Neuronal stem cell (in vitro differentiated cells): ENCODE data around the gene SEZ6L2.
A peak's percentile ranks its signal among the peaks of the same experiment; 100 is the strongest.

ENCODE experiments used
- DNase-seq: peaks from one replicate; pipeline ENCODE4 v3.0.0-alpha.2; 2013; ENCODE audit warnings: low spot score
- H2AFZ ChIP-seq: one replicate; pipeline ENCODE4 v1.6.1; 2013; ENCODE audit warnings: mild to moderate bottlenecking, low read length, inconsistent platforms
- H2AK5ac ChIP-seq: 2 replicates; pipeline ENCODE4 v1.6.1; 2013; ENCODE audit warnings: low read depth, mild to moderate bottlenecking, inconsistent platforms, low read length, moderate library complexity, mixed read lengths
- H2BK120ac ChIP-seq: 2 replicates; pipeline ENCODE4 v1.6.1; 2013; ENCODE audit warnings: low read depth, mild to moderate bottlenecking, inconsistent platforms, low read length, moderate library complexity, mixed read lengths
- H2BK12ac ChIP-seq: one replicate; pipeline ENCODE4 v1.6.1; 2013; ENCODE audit warnings: low read length, inconsistent platforms
- H2BK15ac ChIP-seq: 2 replicates; pipeline ENCODE4 v1.6.1; 2013; ENCODE audit warnings: mild to moderate bottlenecking, low read length, inconsistent platforms, mixed read lengths
- H2BK5ac ChIP-seq: one replicate; pipeline ENCODE4 v1.6.1; 2013; ENCODE audit warnings: inconsistent platforms, mild to moderate bottlenecking, low read length, moderate library complexity
- H3K14ac ChIP-seq: one replicate; pipeline ENCODE4 v1.6.1; 2013; ENCODE audit warnings: low read length, inconsistent platforms
- H3K18ac ChIP-seq: 2 replicates; pipeline ENCODE4 v1.6.1; 2013; ENCODE audit warnings: low read length, inconsistent platforms
- H3K23ac ChIP-seq: 2 replicates; pipeline ENCODE4 v1.6.1; 2013; ENCODE audit warnings: low read depth, mild to moderate bottlenecking, mixed read lengths, low read length, inconsistent platforms; ENCODE audit not compliant: poor library complexity
- H3K27ac ChIP-seq: replicated peaks from 3 replicates; pipeline ENCODE4 v1.5.1; 2013; ENCODE audit warnings: low read length, inconsistent platforms
- H3K27me3 ChIP-seq, 3 experiments: 2 replicates each; pipeline ENCODE4 v1.6.1; 2013; ENCODE audit warnings: low read length in 3 of 3, mild to moderate bottlenecking in 2 of 3, inconsistent platforms in 1 of 3, low read depth in 1 of 3, mixed read lengths in 1 of 3, moderate library complexity in 1 of 3; ENCODE audit not compliant: control insufficient read depth in 3 of 3, insufficient read depth in 3 of 3
- H3K36me3 ChIP-seq, 2 donors: replicated peaks in 1 of 2; 2 replicates each; pipeline ENCODE4 v1.6.1; 2013; ENCODE audit warnings: low read length in 2 of 2; ENCODE audit not compliant: control insufficient read depth in 2 of 2, insufficient read depth in 2 of 2
- H3K4ac ChIP-seq: 2 replicates; pipeline ENCODE4 v1.6.1; 2013; ENCODE audit warnings: inconsistent platforms, mild to moderate bottlenecking, low read length, moderate library complexity
- H3K4me1 ChIP-seq, 2 donors: 1 replicate in 1 of 2; 2 replicates in 1 of 2; pipeline ENCODE4 v1.6.1; 2013; ENCODE audit warnings: low read length in 2 of 2, low read depth in 1 of 2; ENCODE audit not compliant: control insufficient read depth in 2 of 2, insufficient read depth in 1 of 2
- H3K4me2 ChIP-seq: one replicate; pipeline ENCODE4 v1.6.1; 2013; ENCODE audit warnings: mild to moderate bottlenecking, low read length, inconsistent platforms; ENCODE audit not compliant: insufficient read depth, poor library complexity, severe bottlenecking
- H3K4me3 ChIP-seq, 2 donors: 2 replicates each; pipeline ENCODE4 v1.5.1; 2013; ENCODE audit warnings: low read length in 2 of 2, mild to moderate bottlenecking in 2 of 2, inconsistent platforms in 1 of 2, moderate library complexity in 1 of 2
- H3K79me1 ChIP-seq: one replicate; pipeline ENCODE4 v1.6.1; 2013; ENCODE audit warnings: low read depth, mild to moderate bottlenecking, inconsistent platforms, low read length, moderate library complexity
- H3K9ac ChIP-seq: one replicate; pipeline ENCODE4 v1.6.1; 2013; ENCODE audit warnings: mild to moderate bottlenecking, low read depth, low read length, inconsistent platforms; ENCODE audit not compliant: poor library complexity
- H3K9me3 ChIP-seq, 2 donors: replicated peaks in 1 of 2; 2 replicates each; pipeline versions ENCODE3 to v1.6.1; 2013; ENCODE audit warnings: low read length in 2 of 2, mild to moderate bottlenecking in 2 of 2, inconsistent platforms in 1 of 2, low read depth in 1 of 2, mixed read lengths in 1 of 2, moderate library complexity in 1 of 2; ENCODE audit not compliant: control insufficient read depth in 2 of 2, insufficient read depth in 1 of 2
- H4K8ac ChIP-seq: one replicate; pipeline ENCODE4 v1.6.1; 2013; ENCODE audit warnings: low read depth, mild to moderate bottlenecking, inconsistent platforms, low read length, moderate library complexity
- H4K91ac ChIP-seq: one replicate; pipeline ENCODE4 v1.6.1; 2013; ENCODE audit warnings: low read length, low read depth, mild to moderate bottlenecking, inconsistent platforms; ENCODE audit not compliant: poor library complexity
- WGBS, 2 donors: extraction: QIAGEN DNeasy Blood & Tissue Kit; methylation state at CpG; one replicate each; pipeline ENCODE4 v1.1.7; 2013; ENCODE audit warnings: missing lambda C conversion rate in 2 of 2, mixed read lengths in 1 of 2; ENCODE audit not compliant: insufficient read length in 2 of 2, insufficient replicate concordance in 1 of 2; ENCODE audit errors: extremely low coverage in 2 of 2; 5-methylcytosine and 5-hydroxymethylcytosine counted together

Gene SEZ6L2

DNA sequence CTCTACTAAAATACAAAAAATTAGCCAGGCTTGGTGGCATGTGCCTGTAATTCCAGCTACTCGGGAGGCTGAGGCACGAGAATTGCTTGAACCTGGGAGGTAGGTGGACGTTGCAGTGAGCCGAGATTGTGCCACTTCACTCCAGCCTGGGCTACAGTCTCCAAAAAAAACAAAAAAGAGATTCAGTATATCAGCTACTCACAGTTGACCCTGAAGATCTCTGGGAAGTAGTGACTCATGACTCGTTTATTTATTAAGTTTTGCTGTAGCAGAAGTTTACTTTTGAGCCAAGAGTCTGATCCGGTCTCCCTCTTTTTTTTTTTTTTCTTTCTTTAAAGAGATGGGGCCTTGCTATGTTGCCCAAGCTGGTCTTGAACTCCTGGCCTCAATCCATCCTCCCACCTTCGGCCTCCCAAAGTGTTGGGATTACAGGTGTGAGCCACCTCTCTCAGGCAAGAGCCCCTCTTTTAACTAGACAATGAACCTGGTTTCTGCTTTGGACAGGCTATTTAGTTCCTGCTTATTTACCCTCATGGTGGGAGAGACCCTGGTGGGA, 74.7 kb downstream of the SEZ6L2 start:
- H3K18ac ChIP-seq: peak overlapping the region; percentile 1
- no peak overlapping the region for H2BK15ac ChIP-seq
- H2BK5ac ChIP-seq: no peak overlapping the region
- no peak overlapping the region for H3K27ac ChIP-seq
- no peak overlapping the region for H3K9ac ChIP-seq
- no CpG with 5 or more reads among the region's 7 CpGs for WGBS, 2 donors
- H2AFZ ChIP-seq: no peak overlapping the region
- H3K4me1 ChIP-seq: peaks cover 2 to 13% of the 10 kb centered on the region in 2 donors
- peaks cover 12% of the 10 kb centered on the region in 2 donors for H3K36me3 ChIP-seq
- H3K23ac ChIP-seq: no peak overlapping the region
- H3K27me3 ChIP-seq: no peaks in the 10 kb centered on the region
- H4K91ac ChIP-seq: no peak overlapping the region
- no peak overlapping the region for H2AK5ac ChIP-seq
- H4K8ac ChIP-seq: no peak overlapping the region
- no peak overlapping the region for H3K4ac ChIP-seq
- no peak overlapping the region for H2BK12ac ChIP-seq
- H3K9me3 ChIP-seq: no peaks in the 10 kb centered on the region
- H3K4me2 ChIP-seq: no peak overlapping the region
- no peaks in the 10 kb centered on the region for H3K79me1 ChIP-seq
- no peak overlapping the region for H3K14ac ChIP-seq
- no peak overlapping the region for H3K4me3 ChIP-seq
- H2BK120ac ChIP-seq: no peak overlapping the region
- DNase-seq: no peak

DNA sequence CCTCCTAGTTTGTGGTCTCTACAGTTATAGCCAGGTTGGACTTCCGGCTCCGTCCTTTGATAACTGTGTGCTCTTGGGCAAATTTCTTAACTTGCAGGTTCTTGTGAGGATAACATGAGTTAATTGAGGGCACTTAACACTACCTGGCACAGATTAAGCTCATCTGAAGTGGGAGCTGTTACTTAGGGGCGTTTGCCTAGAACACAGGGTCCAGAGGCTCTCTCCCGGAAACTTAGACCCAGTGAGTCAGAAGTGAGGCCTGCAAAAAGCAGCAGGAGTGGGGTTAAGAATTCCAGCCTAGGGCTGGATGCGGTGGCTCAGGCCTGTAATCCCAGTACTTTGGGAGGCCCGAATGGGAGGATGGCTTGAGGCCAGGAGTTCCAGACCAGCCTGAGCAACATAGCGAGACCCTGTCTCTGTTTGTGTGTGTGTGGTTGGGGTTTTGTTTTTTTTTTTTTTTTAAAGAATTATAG, 77.7 kb downstream of the SEZ6L2 start:
- Histone ChIP-seq H2BK5ac (no peak overlapping the region), H2AK5ac (no peak overlapping the region), H3K36me3 (peaks cover 28 to 33% of the 10 kb centered on the region in 2 donors), H3K4me3 (no peak overlapping the region), H3K27ac (no peak overlapping the region), H3K14ac (no peak overlapping the region), H3K9ac (no peak overlapping the region), H2AFZ (no peak overlapping the region), H4K91ac (no peak overlapping the region), H4K8ac (no peak overlapping the region), H3K4me1 (peaks cover 7 to 14% of the 10 kb centered on the region in 2 donors), H3K4ac (no peak overlapping the region), H3K9me3 (no peaks in the 10 kb centered on the region), H3K18ac (no peak overlapping the region), H3K23ac (no peak overlapping the region), H3K79me1 (peaks cover 6% of the 10 kb centered on the region), H3K27me3 (no peaks in the 10 kb centered on the region), H3K4me2 (no peak overlapping the region), H2BK15ac (no peak overlapping the region), H2BK12ac (no peak overlapping the region), H2BK120ac (no peak overlapping the region)
- WGBS, 2 donors: no CpG with 5 or more reads among the region's 7 CpGs
- DNase-seq: no peak
